Neural cell (in vitro differentiated cells): ENCODE results near the gene ENTPD8.

Experiments used
- CTCF ChIP-seq: fragments of 450-650 bp; IDR thresholded peaks from 2 replicates; pipeline ENCODE4 v1.5.1; 2014; ENCODE audit warnings: antibody characterized with exemption, mild to moderate bottlenecking, moderate library complexity; ENCODE audit not compliant: poor library complexity, severe bottlenecking
- EZH2 ChIP-seq: fragments of 200-600, 300-800 bp; shearing (Covaris generic), sonication (generic); IDR thresholded peaks from 2 replicates; pipeline ENCODE4 v1.6.1; 2014; ENCODE audit warnings: antibody characterized with exemption, low read length, borderline replicate concordance, mild to moderate bottlenecking; ENCODE audit not compliant: insufficient read depth, poor library complexity, severe bottlenecking

- no peak for TF ChIP-seq CTCF
- no peak for TF ChIP-seq EZH2
Observed at GRCh38 chr9:137396634-137397367, 44.4 kb downstream of the ENTPD8 start.
